ENCODE data around the gene SFMBT2.

DNA sequence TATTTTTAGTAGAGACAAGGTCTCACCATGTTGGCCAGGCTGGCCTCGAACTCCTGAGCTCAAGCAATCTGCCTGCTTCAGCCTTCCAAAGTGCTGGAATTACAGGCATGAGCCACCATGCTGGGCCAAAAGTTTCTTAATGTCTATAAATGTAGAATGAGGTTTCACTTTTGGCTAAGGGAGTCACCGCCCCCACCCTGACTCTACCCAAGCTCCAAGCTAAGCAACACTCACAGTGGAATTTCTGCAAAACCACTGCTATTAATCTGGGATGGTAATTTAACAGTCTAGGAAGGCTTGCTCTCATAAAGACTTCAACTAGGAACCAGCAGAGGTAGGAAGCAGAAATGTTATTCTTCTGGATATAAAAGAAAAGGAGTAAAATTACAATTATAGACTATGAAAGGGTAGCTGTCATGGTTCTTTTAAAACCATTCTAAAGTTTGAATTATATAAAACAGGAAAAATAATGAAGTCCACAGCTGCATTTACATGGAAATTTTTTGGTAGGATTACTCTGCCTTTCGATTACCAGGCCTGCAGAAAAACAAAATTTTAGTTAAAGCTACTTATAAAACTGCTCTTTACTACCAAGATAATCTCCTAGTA is 211.6 kb downstream of the SFMBT2 start:
- TF ChIP-seq, protein P1, sequence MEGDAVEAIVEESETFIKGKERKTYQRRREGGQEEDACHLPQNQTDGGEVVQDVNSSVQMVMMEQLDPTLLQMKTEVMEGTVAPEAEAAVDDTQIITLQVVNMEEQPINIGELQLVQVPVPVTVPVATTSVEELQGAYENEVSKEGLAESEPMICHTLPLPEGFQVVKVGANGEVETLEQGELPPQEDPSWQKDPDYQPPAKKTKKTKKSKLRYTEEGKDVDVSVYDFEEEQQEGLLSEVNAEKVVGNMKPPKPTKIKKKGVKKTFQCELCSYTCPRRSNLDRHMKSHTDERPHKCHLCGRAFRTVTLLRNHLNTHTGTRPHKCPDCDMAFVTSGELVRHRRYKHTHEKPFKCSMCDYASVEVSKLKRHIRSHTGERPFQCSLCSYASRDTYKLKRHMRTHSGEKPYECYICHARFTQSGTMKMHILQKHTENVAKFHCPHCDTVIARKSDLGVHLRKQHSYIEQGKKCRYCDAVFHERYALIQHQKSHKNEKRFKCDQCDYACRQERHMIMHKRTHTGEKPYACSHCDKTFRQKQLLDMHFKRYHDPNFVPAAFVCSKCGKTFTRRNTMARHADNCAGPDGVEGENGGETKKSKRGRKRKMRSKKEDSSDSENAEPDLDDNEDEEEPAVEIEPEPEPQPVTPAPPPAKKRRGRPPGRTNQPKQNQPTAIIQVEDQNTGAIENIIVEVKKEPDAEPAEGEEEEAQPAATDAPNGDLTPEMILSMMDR (IDR thresholded peaks at IDR 0.05) = no peak
- no peak for TF ChIP-seq POLR2A (IDR thresholded peaks at IDR 0.05)

All from body of pancreas (tissue), 4 donors.